Skin of body (tissue), 3 donors: ENCODE measurements around the gene CCNL1. TPM values are rescaled to one million over a fixed set of nuclear protein-coding genes. Genes with fewer than 3 reads are reported as not detected.
A peak's percentile ranks its signal among the peaks of the same experiment; 100 is the strongest.
"Not testable (repeated sequence)": the region's sequence is repeated elsewhere in the genome, so short reads cannot be mapped to it uniquely, and the experiment has no call there.

Experiments
- DNase-seq: peaks from one replicate; lab custom pipeline; 2025; lab: John Stamatoyannopoulos, UW
- small RNA-seq: library from RNA; depleted of rRNA; stranded (forward); fragments of <200 nt; gene quantifications from one replicate; pipeline ENCODE3, GENCODE V24; 2014; ENCODE audit warnings: low replicate concordance
- total RNA-seq: library from RNA; depleted of rRNA; stranded (reverse); fragments of >200 nt; gene quantifications from one replicate; pipeline ENCODE4 v1.2.3, GENCODE V29; 2014

The CCNL1 gene
- total RNA-seq, 1 donor from 2014 or later = 238 TPM

GRCh38 chr3:157104928-157105652 lies 54.9 kb downstream of the CCNL1 start:
- DNase-seq = no peak

- DNase-seq = no peak
Observed at GRCh38 chr3:157104521-157104920, 55.4 kb downstream of the CCNL1 start.

- DNase-seq = no peak
Observed at GRCh38 chr3:157103860-157104259, 56.1 kb downstream of the CCNL1 start.

DNA sequence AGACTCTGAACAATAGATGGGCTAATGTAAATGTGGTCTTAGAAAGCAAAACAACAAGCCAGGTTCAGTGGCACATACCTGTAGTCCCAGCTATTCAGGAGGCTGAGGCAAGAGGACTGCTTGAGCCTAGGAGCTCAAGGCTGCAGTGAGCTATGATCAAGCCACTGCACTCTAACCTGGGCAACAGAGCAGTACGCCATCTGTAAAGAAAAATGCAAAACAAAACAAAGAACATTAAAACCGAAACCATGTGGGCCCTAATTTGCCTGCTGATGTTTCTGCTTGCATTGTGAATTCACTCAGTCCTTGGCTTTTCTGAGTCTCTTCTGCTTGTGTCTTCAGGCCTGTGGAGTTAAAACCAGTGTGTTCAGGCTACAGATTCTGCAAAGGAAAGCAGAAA lies 56.7 kb downstream of the CCNL1 start:
- DNase-seq = no peak

- DNase-seq = not testable (repeated sequence)
Observed at GRCh38 chr3:157102595-157102994, 57.4 kb downstream of the CCNL1 start.

DNA sequence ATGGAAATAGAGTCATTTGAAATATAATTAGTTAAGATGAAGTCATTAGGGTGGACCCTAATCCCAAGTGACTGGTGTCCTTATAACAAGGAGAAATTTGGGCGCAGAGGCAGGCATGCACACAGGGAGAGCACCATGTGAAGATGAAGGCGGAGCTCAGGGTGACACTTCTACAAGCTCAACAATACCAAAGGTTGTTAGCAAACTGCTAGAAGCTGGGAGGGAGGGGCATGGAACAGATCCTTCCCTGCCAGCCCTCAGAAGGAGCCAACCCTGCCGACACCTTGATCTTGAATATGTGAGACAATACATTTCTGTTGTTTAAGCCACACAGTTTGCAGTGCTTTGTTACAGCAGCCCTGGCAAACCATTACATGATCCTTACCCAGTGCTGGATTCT lies 57.8 kb downstream of the CCNL1 start:
- no peak for DNase-seq

- DNase-seq = no peak
Observed at GRCh38 chr3:157101486-157101885, 58.5 kb downstream of the CCNL1 start.

GRCh38 chr3:157100608-157101396 lies 59.1 kb downstream of the CCNL1 start:
- DNase-seq = peak; percentile 15

- no peak for DNase-seq
Observed at GRCh38 chr3:157100096-157100477, 59.9 kb downstream of the CCNL1 start.

DNA sequence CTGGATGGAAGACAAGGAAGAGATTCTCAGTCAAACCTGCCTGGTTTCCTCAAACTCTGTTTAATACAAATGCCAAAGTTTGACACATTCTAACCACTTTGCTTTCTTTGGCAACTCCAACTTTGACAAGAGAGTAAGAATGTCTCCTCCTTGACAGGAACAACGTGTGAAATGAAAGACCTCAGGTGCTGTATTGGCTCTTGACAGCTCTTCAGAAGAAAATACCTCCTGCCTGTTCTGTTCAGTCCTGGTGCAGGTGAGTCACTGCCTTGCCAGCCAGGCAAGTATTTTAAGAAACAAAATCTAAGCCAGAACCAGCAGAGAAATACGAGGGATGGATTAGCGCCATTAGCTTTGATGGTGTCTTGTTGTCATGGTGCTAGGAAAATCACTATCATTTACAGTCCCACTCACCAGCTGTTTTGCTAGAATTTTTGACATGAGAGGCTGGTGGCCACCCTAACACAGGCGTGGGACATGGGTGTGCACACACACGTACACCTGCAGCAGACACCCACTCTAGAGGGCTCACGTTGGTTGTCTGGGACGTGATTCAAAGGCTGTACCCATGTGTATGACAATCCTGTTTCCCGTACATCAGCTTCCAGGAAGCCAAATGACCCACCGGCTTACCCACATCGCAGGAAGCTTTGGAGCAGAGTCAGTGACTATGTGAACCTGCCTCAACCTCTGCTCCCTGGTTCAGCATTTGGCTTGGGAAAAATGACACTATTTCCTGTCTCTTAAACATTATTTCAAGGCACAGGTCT lies 60.4 kb downstream of the CCNL1 start:
- no peak for DNase-seq

DNA sequence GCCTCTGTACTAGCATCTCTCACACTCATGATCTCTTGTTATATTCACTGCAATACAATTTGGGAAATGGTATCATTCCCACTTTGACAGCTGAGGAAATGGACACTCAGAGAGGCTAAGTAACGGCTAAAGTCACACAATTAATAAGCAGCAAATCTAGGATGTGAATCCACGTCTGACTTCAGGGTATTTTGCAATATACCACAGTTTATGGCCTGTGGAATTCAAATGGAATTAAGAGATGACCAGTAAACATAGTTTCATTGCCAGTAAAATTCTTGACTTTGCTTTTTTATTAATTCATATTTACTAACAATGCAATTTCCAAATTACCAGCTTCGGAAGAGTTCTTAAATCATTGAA lies 61.1 kb downstream of the CCNL1 start:
- DNase-seq = no peak

GRCh38 chr3:157098121-157098822 lies 61.7 kb downstream of the CCNL1 start:
- no peak for DNase-seq

Small RNA genes within 50 kb of the gene (small RNA-seq; reads per million reads assigned to genes)
- gene RF00019 = not detected
- gene RNA5SP146 = not detected
